Mesothelial cell of epicardium (in vitro differentiated cells): ENCODE results near the gene CYP1A2. TPM values are rescaled to one million over a fixed set of nuclear protein-coding genes. Genes with fewer than 3 reads are reported as not detected.

Experiments used
- DNase-seq, 2 experiments: peaks; one replicate each; pipeline ENCODE4 v3.0.0; 2021; ENCODE audit warnings: low spot score in 2 of 2; ENCODE audit not compliant: unreplicated experiment in 2 of 2
- H3K27ac Mint-ChIP-seq: 2 replicates; pipeline ENCODE4 v1.8.0; 2021; ENCODE audit warnings: mixed read lengths
- H3K27me3 Mint-ChIP-seq: 2 replicates; pipeline ENCODE4 v1.8.0; 2021; ENCODE audit warnings: low read depth, mixed read lengths
- H3K36me3 Mint-ChIP-seq: 2 replicates; pipeline ENCODE4 v1.8.0; 2021; ENCODE audit warnings: mixed read lengths
- H3K4me1 Mint-ChIP-seq: 2 replicates; pipeline ENCODE4 v1.8.0; 2021; ENCODE audit warnings: mixed read lengths
- H3K4me3 Mint-ChIP-seq: 2 replicates; pipeline ENCODE4 v1.8.0; 2021; ENCODE audit warnings: mild to moderate bottlenecking, moderate library complexity, mixed read lengths
- H3K9me3 Mint-ChIP-seq: 2 replicates; pipeline ENCODE4 v1.8.0; 2021; ENCODE audit warnings: mixed read lengths
- CTCF ChIP-seq: fragments of 200-600 bp; sonication (generic); IDR thresholded peaks from one replicate; pipeline ENCODE4 v1.5.0; 2021; ENCODE audit warnings: antibody characterized with exemption; ENCODE audit not compliant: unreplicated experiment
- total RNA-seq: library from RNA; stranded (reverse); gene quantifications from 3 replicates; pipeline ENCODE4 v1.2.1, GENCODE V29; 2021

Gene CYP1A2
- total RNA-seq, 1 donor from 2014 or later: not detected

GRCh38 chr15:74746389-74746788 lies 2.3 kb upstream of the CYP1A2 start:
- no peak for DNase-seq
- Mint-ChIP-seq H3K4me1 (no peaks in the 10 kb centered on the region), H3K9me3 (peaks cover 6% of the 10 kb centered on the region), H3K36me3 (no peaks in the 10 kb centered on the region), H3K4me3 (no peak overlapping the region), H3K27me3 (peaks cover 14% of the 10 kb centered on the region), H3K27ac (no peak overlapping the region)
- TF ChIP-seq CTCF: no peak

GRCh38 chr15:74749832-74750231 lies 1.2 kb downstream of the CYP1A2 start:
- Mint-ChIP-seq H3K27me3 (no peaks in the 10 kb centered on the region), H3K36me3 (no peaks in the 10 kb centered on the region), H3K9me3 (no peaks in the 10 kb centered on the region), H3K27ac (no peak overlapping the region), H3K4me1 (peaks cover 10% of the 10 kb centered on the region), H3K4me3 (no peak overlapping the region)
- TF ChIP-seq CTCF: no peak
- DNase-seq: no peak

GRCh38 chr15:74750751-74751150 lies 2.1 kb downstream of the CYP1A2 start:
- Mint-ChIP-seq H3K27me3 (no peaks in the 10 kb centered on the region), H3K4me3 (no peak overlapping the region), H3K9me3 (no peaks in the 10 kb centered on the region), H3K27ac (no peak overlapping the region), H3K36me3 (no peaks in the 10 kb centered on the region), H3K4me1 (peaks cover 10% of the 10 kb centered on the region)
- no peak for DNase-seq
- no peak for TF ChIP-seq CTCF

GRCh38 chr15:74752011-74752410 lies 3.4 kb downstream of the CYP1A2 start:
- peak overlapping the region; percentile 70 for H3K27ac Mint-ChIP-seq
- H3K27me3 Mint-ChIP-seq: no peaks in the 10 kb centered on the region
- no peak for DNase-seq

GRCh38 chr15:74752531-74752930 lies 3.9 kb downstream of the CYP1A2 start:
- Mint-ChIP-seq H3K9me3 (no peaks in the 10 kb centered on the region), H3K36me3 (no peaks in the 10 kb centered on the region), H3K4me3 (no peak overlapping the region)

More at GRCh38 chr15:74752011-74752410, 3.4 kb downstream of the CYP1A2 start:
- Mint-ChIP-seq H3K4me1 (peaks cover 10% of the 10 kb centered on the region), H3K36me3 (no peaks in the 10 kb centered on the region), H3K9me3 (no peaks in the 10 kb centered on the region), H3K4me3 (no peak overlapping the region)
- no peak for TF ChIP-seq CTCF

More at GRCh38 chr15:74752531-74752930, 3.9 kb downstream of the CYP1A2 start:
- peak overlapping the region; percentile 70 for H3K27ac Mint-ChIP-seq
- H3K4me1 Mint-ChIP-seq: peaks cover 10% of the 10 kb centered on the region
- H3K27me3 Mint-ChIP-seq: no peaks in the 10 kb centered on the region
- TF ChIP-seq CTCF: no peak
- DNase-seq: no peak
